Stimulated activated naive CD8-positive, alpha-beta T cell treated with anti-CD3 and anti-CD28 coated beads, Interleukin-15, Interleukin-2, amounts not matched to agents 100 ng/mL and 50 ng/mL, for 24 hours (primary cell): ENCODE results near the gene THBD.

ENCODE experiments used
- H3K27ac Mint-ChIP-seq: one replicate; pipeline ENCODE4 v1.8.0; 2021; ENCODE audit warnings: mild to moderate bottlenecking, mixed read lengths
- H3K27me3 Mint-ChIP-seq: one replicate; pipeline ENCODE4 v1.8.0; 2021; ENCODE audit warnings: mixed read lengths
- H3K36me3 Mint-ChIP-seq: one replicate; pipeline ENCODE4 v1.8.0; 2021; ENCODE audit warnings: low read depth, mixed read lengths
- H3K4me1 Mint-ChIP-seq: one replicate; pipeline ENCODE4 v1.8.0; 2021; ENCODE audit warnings: low read depth, mixed read lengths
- H3K4me3 Mint-ChIP-seq: one replicate; pipeline ENCODE4 v1.8.0; 2021; ENCODE audit warnings: mild to moderate bottlenecking, mixed read lengths
- H3K9me3 Mint-ChIP-seq: one replicate; pipeline ENCODE4 v1.8.0; 2021; ENCODE audit warnings: mixed read lengths

Gene THBD

GRCh38 chr20:23021951-23022350 is 27.5 kb downstream of the THBD start:
- Mint-ChIP-seq H3K4me3 (no peak overlapping the region), H3K4me1 (no peaks in the 10 kb centered on the region), H3K36me3 (no peaks in the 10 kb centered on the region), H3K27me3 (no peaks in the 10 kb centered on the region), H3K9me3 (no peaks in the 10 kb centered on the region), H3K27ac (no peak overlapping the region)

- Mint-ChIP-seq H3K27me3 (no peaks in the 10 kb centered on the region), H3K36me3 (no peaks in the 10 kb centered on the region), H3K9me3 (no peaks in the 10 kb centered on the region), H3K27ac (no peak overlapping the region), H3K4me3 (no peak overlapping the region), H3K4me1 (no peaks in the 10 kb centered on the region)
Observed at GRCh38 chr20:23021541-23021940, 27.9 kb downstream of the THBD start.

GRCh38 chr20:23020230-23021018 is 29.0 kb downstream of the THBD start:
- no peaks in the 10 kb centered on the region for H3K4me1 Mint-ChIP-seq
- H3K27ac Mint-ChIP-seq: no peak overlapping the region
- no peaks in the 10 kb centered on the region for H3K36me3 Mint-ChIP-seq
- no peaks in the 10 kb centered on the region for H3K9me3 Mint-ChIP-seq
- no peaks in the 10 kb centered on the region for H3K27me3 Mint-ChIP-seq
- no peak overlapping the region for H3K4me3 Mint-ChIP-seq

- Mint-ChIP-seq H3K27me3 (no peaks in the 10 kb centered on the region), H3K4me1 (no peaks in the 10 kb centered on the region), H3K4me3 (no peak overlapping the region), H3K27ac (no peak overlapping the region), H3K9me3 (no peaks in the 10 kb centered on the region), H3K36me3 (no peaks in the 10 kb centered on the region)
Observed at GRCh38 chr20:23019403-23019802, 30.1 kb downstream of the THBD start.

- no peak overlapping the region for H3K4me3 Mint-ChIP-seq
- no peaks in the 10 kb centered on the region for H3K27me3 Mint-ChIP-seq
- H3K4me1 Mint-ChIP-seq: no peaks in the 10 kb centered on the region
- no peaks in the 10 kb centered on the region for H3K36me3 Mint-ChIP-seq
- no peak overlapping the region for H3K27ac Mint-ChIP-seq
- H3K9me3 Mint-ChIP-seq: no peaks in the 10 kb centered on the region
Observed at GRCh38 chr20:23018941-23019340, 30.5 kb downstream of the THBD start.

GRCh38 chr20:23018432-23018831 is 31.0 kb downstream of the THBD start:
- H3K27ac Mint-ChIP-seq: no peak overlapping the region
- H3K36me3 Mint-ChIP-seq: no peaks in the 10 kb centered on the region
- no peaks in the 10 kb centered on the region for H3K27me3 Mint-ChIP-seq
- H3K4me1 Mint-ChIP-seq: no peaks in the 10 kb centered on the region
- no peak overlapping the region for H3K4me3 Mint-ChIP-seq
- no peaks in the 10 kb centered on the region for H3K9me3 Mint-ChIP-seq

GRCh38 chr20:23017516-23017915 is 32.0 kb downstream of the THBD start:
- Mint-ChIP-seq H3K27me3 (no peaks in the 10 kb centered on the region), H3K4me3 (no peak overlapping the region), H3K36me3 (no peaks in the 10 kb centered on the region), H3K9me3 (no peaks in the 10 kb centered on the region), H3K27ac (no peak overlapping the region), H3K4me1 (no peaks in the 10 kb centered on the region)

GRCh38 chr20:23013429-23013828 is 36.0 kb downstream of the THBD start:
- Mint-ChIP-seq H3K4me1 (no peaks in the 10 kb centered on the region), H3K36me3 (no peaks in the 10 kb centered on the region), H3K27ac (no peak overlapping the region), H3K27me3 (no peaks in the 10 kb centered on the region), H3K9me3 (no peaks in the 10 kb centered on the region), H3K4me3 (no peak overlapping the region)

GRCh38 chr20:23011008-23011721 is 38.3 kb downstream of the THBD start:
- Mint-ChIP-seq H3K4me3 (no peak overlapping the region), H3K27ac (no peak overlapping the region), H3K9me3 (no peaks in the 10 kb centered on the region), H3K27me3 (no peaks in the 10 kb centered on the region), H3K4me1 (no peaks in the 10 kb centered on the region), H3K36me3 (no peaks in the 10 kb centered on the region)

- Mint-ChIP-seq H3K27ac (no peak overlapping the region), H3K4me3 (no peak overlapping the region), H3K4me1 (no peaks in the 10 kb centered on the region), H3K36me3 (no peaks in the 10 kb centered on the region), H3K9me3 (no peaks in the 10 kb centered on the region), H3K27me3 (no peaks in the 10 kb centered on the region)
Observed at GRCh38 chr20:23010096-23010495, 39.4 kb downstream of the THBD start.

- H3K36me3 Mint-ChIP-seq: no peaks in the 10 kb centered on the region
Observed at GRCh38 chr20:23009636-23010035, 39.8 kb downstream of the THBD start.

GRCh38 chr20:23008667-23009066 is 40.8 kb downstream of the THBD start:
- H3K4me3 Mint-ChIP-seq: no peak overlapping the region
- no peak overlapping the region for H3K27ac Mint-ChIP-seq
- no peaks in the 10 kb centered on the region for H3K9me3 Mint-ChIP-seq
- H3K36me3 Mint-ChIP-seq: no peaks in the 10 kb centered on the region
- H3K27me3 Mint-ChIP-seq: no peaks in the 10 kb centered on the region
- H3K4me1 Mint-ChIP-seq: no peaks in the 10 kb centered on the region

More at GRCh38 chr20:23009636-23010035, 39.8 kb downstream of the THBD start:
- Mint-ChIP-seq H3K4me1 (no peaks in the 10 kb centered on the region), H3K27me3 (no peaks in the 10 kb centered on the region), H3K4me3 (no peak overlapping the region), H3K9me3 (no peaks in the 10 kb centered on the region), H3K27ac (no peak overlapping the region)

GRCh38 chr20:23007886-23008655 is 41.4 kb downstream of the THBD start:
- Mint-ChIP-seq H3K27me3 (no peaks in the 10 kb centered on the region), H3K36me3 (no peaks in the 10 kb centered on the region), H3K4me1 (no peaks in the 10 kb centered on the region), H3K4me3 (no peak overlapping the region), H3K9me3 (no peaks in the 10 kb centered on the region), H3K27ac (no peak overlapping the region)

- Mint-ChIP-seq H3K4me3 (no peak overlapping the region), H3K27me3 (no peaks in the 10 kb centered on the region)
Observed at GRCh38 chr20:23007462-23007861, 42.0 kb downstream of the THBD start.

GRCh38 chr20:23005776-23006175 is 43.7 kb downstream of the THBD start:
- no peaks in the 10 kb centered on the region for H3K4me1 Mint-ChIP-seq
- no peaks in the 10 kb centered on the region for H3K36me3 Mint-ChIP-seq
- H3K27ac Mint-ChIP-seq: no peak overlapping the region

More at GRCh38 chr20:23007462-23007861, 42.0 kb downstream of the THBD start:
- Mint-ChIP-seq H3K27ac (no peak overlapping the region), H3K9me3 (no peaks in the 10 kb centered on the region), H3K4me1 (no peaks in the 10 kb centered on the region), H3K36me3 (no peaks in the 10 kb centered on the region)

More at GRCh38 chr20:23005776-23006175, 43.7 kb downstream of the THBD start:
- Mint-ChIP-seq H3K4me3 (no peak overlapping the region), H3K9me3 (no peaks in the 10 kb centered on the region), H3K27me3 (no peaks in the 10 kb centered on the region)
